Ishikawa (cell line): ENCODE results near the gene ERVMER34-1.

Experiments
- CREB1 ChIP-seq: IDR thresholded peaks from 2 replicates; pipeline ENCODE4 v1.6.1; 2012; ENCODE audit warnings: low read depth
- RAD21 ChIP-seq: IDR thresholded peaks from 2 replicates; pipeline ENCODE4 v1.6.1; 2012; ENCODE audit warnings: low read depth
- TCF12 ChIP-seq: IDR thresholded peaks from 2 replicates; pipeline ENCODE4 v1.6.1; 2012; ENCODE audit warnings: low read depth
- YY1 ChIP-seq: IDR thresholded peaks from 2 replicates; pipeline ENCODE4 v1.6.1; 2012; ENCODE audit warnings: low read depth
- ZBTB7A ChIP-seq: IDR thresholded peaks from 2 replicates; pipeline ENCODE4 v1.6.1; 2012; ENCODE audit warnings: low read depth

DNA sequence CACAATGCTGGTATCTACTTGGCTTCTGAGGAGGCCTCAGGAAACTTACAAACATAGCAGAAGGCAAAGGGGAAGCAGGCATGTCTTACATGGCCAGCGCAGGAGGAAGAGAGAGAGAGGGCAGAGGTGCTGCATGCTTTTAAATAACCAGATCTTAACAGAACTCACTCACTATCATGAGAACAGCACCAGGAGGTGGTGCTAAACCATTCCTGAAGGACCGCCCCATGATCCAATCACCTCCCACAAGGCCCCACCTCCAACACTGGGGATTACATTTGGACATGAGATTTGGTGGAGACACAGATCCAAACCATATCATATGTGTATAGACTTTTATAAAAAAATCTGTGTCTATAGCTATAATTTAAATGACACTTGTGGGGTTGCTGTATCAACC, 48.6 kb upstream of the ERVMER34-1 start:
- TF ChIP-seq YY1 (no peak), CREB1 (no peak), TCF12 (no peak), RAD21 (no peak), ZBTB7A (no peak)
